Ramos (cell line): Measurements from ENCODE around the gene DGKI.

Experiments used
- in situ Hi-C: fragments of 300-500 bp; cut with MboI; formaldehyde crosslinking; loops from one replicate; pipeline ENCODE4 v1.14.3; 2022; ENCODE audit warnings: low sequenced_read_pairs; ENCODE audit not compliant: unreplicated experiment

The DGKI gene

GRCh38 chr7:137703291-137704010 lies 143.3 kb downstream of the DGKI start:
- in situ Hi-C loops, result no loop called here

DNA sequence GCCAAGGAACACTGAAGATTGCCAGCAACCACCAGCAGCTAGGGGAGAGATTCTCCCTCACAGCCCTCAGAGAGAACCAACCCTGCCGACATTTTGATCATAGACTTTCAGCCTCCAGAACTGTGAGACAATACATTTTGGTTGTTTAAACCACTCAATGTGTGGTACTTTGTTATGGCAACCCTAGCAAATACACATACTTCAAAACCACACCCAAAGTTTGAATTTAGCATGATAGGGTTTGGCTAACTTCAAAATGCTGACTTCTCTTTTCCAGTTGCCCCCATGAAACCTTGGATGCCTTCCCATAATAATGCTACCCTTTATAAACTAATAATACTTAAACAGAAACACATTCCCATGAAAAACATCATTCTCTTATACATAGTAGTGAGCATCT lies 149.8 kb downstream of the DGKI start:
- in situ Hi-C loops, result no loop called here

- in situ Hi-C loops, result no loop called here
These were observed 150.4 kb downstream of the DGKI start for GRCh38 chr7:137696376-137696775.

DNA sequence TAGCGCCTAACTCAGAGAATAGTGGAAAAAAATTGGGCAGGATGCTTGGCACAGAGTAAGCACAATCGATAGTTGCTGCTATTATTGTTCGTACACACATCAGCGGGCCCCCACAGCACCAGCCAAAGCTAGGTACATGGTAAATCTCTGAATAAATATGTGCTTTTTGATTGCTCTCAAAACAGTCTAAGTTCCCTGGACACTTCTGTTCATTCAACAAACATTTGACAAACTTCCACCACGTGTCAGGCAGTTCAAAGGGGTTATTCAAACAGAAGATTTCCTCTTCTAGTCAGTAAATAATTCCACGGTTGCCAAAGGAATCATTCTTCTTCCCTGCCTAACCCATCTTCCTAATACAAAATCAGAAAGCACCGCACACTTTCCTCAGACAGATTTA lies 150.8 kb downstream of the DGKI start:
- in situ Hi-C loops, result no loop called here

- in situ Hi-C loops, result no loop called here
These were observed 151.3 kb downstream of the DGKI start for GRCh38 chr7:137695494-137695893.

DNA sequence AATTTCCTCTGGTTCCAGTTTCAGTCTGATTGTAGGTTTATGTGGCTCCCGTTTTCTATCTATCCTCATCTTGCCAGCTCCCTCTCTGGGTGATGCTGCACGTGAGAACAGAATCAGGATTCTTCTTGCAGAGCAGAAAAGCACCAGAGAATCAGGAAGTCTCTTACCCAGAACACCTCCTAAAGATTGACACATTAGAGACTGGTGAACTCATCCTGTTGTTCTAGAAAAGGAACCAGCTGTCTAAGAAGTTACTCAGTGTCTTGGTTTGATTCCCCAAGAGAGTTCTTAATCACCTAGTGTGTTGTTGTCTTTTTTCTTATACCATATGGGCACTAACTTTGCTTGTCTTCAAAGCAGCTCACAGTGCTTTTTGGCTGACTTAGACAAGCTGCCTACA lies 152.4 kb downstream of the DGKI start:
- in situ Hi-C loops, result no loop called here

DNA sequence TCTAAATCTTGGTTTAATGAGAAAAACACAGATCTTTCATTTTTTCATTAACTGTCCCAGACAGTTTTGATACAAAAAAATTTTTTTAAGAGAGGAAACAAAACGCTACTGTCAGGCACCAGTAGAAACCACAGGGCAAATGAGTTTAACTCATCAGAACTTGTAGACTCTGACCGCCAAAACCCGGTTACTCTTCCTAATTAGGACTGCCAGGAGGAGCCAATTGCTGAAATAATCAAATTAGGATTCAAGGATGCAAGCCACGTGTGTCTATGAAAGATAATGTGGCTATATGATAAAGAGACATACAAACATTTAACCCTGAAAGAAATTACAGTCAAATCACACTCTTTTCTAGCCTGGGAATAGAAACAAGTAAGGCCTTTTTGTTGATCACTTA lies 154.4 kb downstream of the DGKI start:
- in situ Hi-C loops, result no loop called here

DNA sequence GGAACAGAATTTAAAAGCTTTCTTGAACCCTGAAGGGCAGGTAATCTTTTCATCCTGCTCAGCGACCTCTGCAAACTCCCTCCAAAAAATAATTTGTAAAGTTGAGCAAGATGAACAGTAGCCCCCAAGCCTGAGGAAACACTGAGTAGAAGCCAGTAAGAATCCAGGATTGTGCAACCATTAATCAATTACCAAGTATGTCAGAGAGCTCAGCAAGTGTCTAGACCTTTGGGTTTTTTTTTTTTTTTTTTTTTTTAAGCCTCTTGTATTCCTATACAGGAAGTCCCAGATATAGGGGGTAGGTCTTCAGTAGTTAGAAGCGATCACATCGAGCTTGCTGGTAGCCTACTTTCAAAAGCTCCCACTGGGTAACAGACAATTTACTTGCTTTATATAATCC lies 155.2 kb downstream of the DGKI start:
- in situ Hi-C loops, result no loop called here

GRCh38 chr7:137690635-137691034 lies 156.1 kb downstream of the DGKI start:
- in situ Hi-C loops, result no loop called here

DNA sequence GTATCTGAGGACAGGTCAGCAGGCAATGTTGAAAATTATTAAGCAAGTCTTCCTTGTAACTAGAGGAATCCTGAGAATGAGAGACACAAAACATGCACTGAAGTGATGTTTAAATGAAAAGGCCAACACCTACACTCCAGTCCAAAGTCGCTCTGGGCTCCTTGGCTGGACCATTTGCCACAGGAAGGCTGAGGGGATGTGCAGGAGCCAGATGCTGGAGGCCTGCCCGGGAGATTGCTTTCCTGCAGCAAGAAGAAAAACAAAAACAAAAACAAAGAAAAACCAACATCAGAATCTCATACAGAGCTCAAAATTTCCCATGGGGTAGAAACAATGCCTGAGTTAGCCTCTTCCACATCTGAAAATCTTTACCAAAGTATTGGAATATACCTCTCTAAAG lies 157.0 kb downstream of the DGKI start:
- in situ Hi-C loops, result no loop called here

- in situ Hi-C loops, result no loop called here
These were observed 159.1 kb downstream of the DGKI start for GRCh38 chr7:137687556-137688265.

GRCh38 chr7:137685433-137686164 lies 161.2 kb downstream of the DGKI start:
- in situ Hi-C loops, result no loop called here

- in situ Hi-C loops, result no loop called here
These were observed 162.0 kb downstream of the DGKI start for GRCh38 chr7:137684776-137685175.

DNA sequence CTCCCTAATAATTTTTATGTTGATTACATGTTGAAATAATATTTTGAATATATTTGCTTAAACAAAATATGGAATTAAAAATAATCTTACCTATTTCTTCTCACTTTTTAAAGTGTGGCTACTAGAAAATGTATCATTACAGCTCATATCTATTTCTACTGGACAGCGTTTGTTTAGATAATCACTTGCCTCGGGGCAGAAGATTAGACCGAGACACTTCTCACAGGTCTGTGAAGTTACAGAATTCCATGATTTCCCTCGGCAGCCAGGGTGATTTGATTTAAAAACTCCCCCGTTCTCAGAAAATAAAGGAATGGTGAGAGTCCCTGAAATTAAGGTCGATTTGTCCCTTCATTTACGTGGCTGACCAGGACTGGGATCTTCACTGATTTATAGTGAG lies 162.5 kb downstream of the DGKI start:
- in situ Hi-C loops, result no loop called here

DNA sequence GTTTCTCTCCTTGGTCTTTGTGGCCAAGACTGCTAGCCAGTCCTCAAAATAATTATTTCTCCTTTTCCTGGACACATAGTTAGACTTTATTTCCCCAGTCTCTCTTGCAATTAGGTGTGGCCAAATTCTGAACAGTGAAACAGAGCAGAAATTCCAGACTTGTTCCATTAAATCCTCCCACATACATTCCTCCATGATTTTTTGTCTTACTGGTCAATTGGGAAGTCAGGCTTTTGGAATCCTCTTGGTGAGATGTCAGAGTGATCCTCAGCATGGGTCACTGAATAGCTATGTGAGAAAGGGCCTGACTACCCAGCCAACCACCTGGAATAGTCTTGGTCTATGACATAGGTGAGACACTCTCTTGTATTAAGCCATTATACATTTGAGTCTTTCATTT lies 164.2 kb downstream of the DGKI start:
- in situ Hi-C loops, result no loop called here

DNA sequence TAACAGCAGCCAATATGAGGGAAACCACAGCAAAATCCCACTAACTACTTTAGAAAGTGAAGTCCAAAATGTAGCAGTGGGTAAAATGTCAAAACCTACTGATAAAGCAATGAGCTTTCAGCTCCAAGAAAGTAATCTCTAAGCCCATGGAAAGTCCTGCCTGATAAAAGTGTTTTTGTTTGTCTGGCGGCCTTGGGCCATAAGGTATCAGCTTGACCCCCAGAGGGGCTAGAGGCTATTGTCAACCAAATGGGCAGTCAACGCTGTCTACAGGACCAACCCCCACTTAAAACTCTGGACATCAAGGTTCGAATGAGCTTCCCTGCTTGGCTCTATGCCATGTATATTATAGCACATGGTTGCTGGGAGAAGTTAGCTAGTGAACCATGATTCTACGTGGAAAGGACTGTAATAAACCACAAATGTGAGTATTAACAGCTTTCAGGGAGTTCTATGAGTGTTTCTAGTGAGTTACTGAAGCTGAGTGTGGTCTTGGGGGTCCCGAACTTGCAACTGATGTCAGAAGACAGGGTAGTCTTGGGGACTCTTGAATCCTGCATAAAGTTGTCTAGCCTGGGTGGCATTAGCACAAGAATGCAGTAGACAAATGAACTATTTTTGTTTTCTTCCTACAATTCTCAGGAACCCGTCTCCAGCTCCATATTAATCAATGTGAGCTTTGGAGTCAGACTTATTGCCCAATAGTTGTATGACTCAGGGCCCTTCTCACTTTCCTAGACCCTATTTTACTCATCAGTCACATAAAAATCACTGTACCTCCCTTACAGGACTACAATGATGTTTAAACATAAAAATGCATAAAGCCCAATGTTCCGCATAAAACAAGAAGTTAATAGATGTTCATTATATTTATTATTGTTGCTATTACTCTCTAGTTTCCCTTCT lies 164.9 kb downstream of the DGKI start:
- in situ Hi-C loops, result no loop called here

DNA sequence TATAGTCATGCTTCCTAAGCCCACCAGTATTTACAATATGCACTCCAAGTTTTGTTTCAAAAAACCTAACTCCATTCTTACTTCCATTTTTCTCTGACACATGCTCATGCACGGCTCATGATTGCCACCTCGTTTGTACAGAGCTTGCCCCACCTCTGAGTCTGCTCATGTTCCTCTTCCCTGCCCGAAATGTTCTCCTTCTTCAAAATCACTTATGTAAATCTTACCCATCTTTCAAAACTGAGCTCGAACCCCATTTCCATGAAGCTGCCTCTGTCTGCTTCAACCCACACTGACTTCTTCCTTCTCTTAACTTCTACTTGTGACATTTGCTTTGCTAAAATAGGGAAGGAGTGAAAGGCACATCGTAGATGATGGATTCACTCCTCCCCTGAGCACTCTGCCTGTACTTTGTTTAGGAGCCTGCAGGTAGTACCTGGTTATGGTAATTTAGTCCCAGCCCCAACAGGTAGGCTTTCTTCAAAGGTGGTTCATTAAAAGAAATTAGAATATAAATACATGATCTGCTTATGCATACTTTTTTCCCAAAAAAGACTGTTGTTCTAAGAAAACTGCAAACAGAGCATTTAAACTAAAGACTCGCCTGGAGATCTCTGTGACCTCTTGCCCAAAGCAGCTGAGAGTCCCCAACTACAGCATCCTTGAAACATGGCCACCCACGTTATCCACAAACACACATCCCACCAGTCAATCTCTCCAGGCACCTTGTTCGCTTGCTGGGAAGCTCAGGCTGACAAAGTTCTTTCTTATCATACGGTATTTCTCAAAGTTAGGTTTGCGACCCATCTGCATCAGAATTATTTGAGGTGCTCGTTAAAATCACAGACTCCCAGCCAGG lies 172.0 kb downstream of the DGKI start:
- in situ Hi-C loops, result no loop called here

DNA sequence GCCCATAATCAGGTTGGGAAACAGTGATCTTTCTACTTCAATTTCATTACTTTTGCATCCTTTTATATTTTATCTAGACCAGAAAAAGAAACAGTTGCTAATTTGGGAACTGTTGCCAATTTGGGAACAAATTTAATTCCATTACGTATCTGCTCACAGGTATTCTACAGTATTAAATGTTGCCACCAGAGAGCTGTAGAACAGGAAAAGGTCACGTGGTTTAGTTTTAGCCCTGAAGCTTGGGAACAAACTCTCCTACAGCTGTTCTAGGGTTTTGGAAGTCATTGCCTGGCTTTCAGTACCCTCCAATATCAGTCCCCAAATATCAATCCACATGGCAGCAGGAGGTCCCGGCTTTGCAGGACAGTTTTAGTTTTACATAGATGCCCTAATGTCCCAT lies 172.7 kb downstream of the DGKI start:
- in situ Hi-C loops, result no loop called here

GRCh38 chr7:137671920-137672319 lies 174.9 kb downstream of the DGKI start:
- in situ Hi-C loops, result no loop called here
